ENCODE data around the gene PAN3. TPM values are rescaled to one million over a fixed set of nuclear protein-coding genes. Genes with fewer than 3 reads are reported as not detected.

PAN3 gene
- total RNA-seq, 2 experiments from 2014 or later, result 37.7 to 40.1 TPM

DNA sequence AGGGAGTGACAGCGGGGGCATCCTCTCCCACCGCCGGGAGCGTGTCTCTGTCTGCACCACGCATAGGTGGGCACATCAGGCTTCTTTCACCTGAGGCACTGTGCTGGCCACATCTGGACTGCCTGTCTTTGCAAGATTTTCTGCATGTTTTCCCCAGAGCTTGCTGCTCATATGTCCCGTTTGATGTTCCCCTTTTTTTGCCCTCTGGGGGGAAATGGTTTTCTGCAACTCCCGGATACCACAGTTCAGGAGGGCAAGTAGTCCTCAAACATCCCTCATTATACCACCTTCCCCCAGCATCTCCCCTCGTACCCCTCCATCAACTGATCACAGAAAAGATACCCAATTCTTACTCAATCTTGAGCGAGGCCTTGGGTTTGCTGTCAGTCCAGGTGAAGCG is 168.0 kb downstream of the PAN3 start:
- POLR2A ChIA-PET, result no interaction called here
- CTCF ChIA-PET, result no interaction called here

GRCh38 chr13:28313579-28313978 is 175.2 kb downstream of the PAN3 start:
- Mint-ChIP-seq H3K4me1 (no peaks in the 10 kb centered on the region), H3K4me3 (no peak overlapping the region), H3K36me3 (ENCODE audit: low read depth) (no peaks in the 10 kb centered on the region), H3K27me3 (no peaks in the 10 kb centered on the region), H3K9me3 (no peaks in the 10 kb centered on the region), H3K27ac (no peak overlapping the region)
- DNase-seq, result no peak
- POLR2A ChIA-PET, result no interaction called here
- CTCF ChIA-PET, result interaction anchor here (2.8 kb wide), 1 partner anchor 11 kb away, joined by 15 read pairs; no protein-coding TSS in a partner anchor

More for the DNA sequence above, 168.0 kb downstream of the PAN3 start:
- H3K36me3 Mint-ChIP-seq (ENCODE audit: low read depth), result no peaks in the 10 kb centered on the region
- H3K4me1 Mint-ChIP-seq, result peaks cover 10% of the 10 kb centered on the region
- no peaks in the 10 kb centered on the region for H3K27me3 Mint-ChIP-seq
- no peaks in the 10 kb centered on the region for H3K9me3 Mint-ChIP-seq
- H3K4me3 Mint-ChIP-seq, result no peak overlapping the region
- no peak overlapping the region for H3K27ac Mint-ChIP-seq
- DNase-seq, result no peak

DNA sequence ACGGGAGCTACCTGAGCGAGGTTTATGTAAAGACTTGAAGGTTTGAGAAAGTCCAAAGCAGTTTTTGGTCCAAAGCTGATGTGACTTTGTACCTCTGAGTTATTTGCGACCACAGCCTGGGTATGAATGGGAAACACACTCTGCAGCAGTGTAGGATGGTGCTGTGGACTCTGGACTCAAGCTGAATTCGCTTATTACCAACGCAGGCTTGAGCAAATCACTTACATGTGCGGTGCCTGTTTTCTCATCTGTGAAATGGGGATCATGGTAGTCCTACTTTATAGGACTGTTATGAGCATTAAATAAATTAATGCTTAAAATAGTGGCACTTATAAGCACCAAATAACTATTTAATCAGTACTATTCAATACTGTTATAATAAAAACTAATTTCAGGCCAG is 176.5 kb downstream of the PAN3 start:
- H3K36me3 Mint-ChIP-seq (ENCODE audit: low read depth), result no peaks in the 10 kb centered on the region
- no peak for DNase-seq
- POLR2A ChIA-PET, result interaction anchor here (1.0 kb wide), 1 partner anchor 344 kb away, joined by 3 read pairs; the partner anchor contains the start of gene POMP
- H3K4me1 Mint-ChIP-seq, result no peaks in the 10 kb centered on the region
- no peaks in the 10 kb centered on the region for H3K27me3 Mint-ChIP-seq
- H3K4me3 Mint-ChIP-seq, result no peak overlapping the region
- CTCF ChIA-PET, result interaction anchor here (0.6 to 2.8 kb wide), 2 partner anchors 9 to 147 kb away, joined by 3 to 15 read pairs; no protein-coding TSS in a partner anchor
- H3K9me3 Mint-ChIP-seq, result no peaks in the 10 kb centered on the region
- H3K27ac Mint-ChIP-seq, result no peak overlapping the region

GRCh38 chr13:28316129-28316528 is 177.8 kb downstream of the PAN3 start:
- ChIA-PET POLR2A (no interaction called here), CTCF (interaction anchor here (2.8 kb wide), 1 partner anchor 8 kb away, joined by 15 read pairs; no protein-coding TSS in a partner anchor)
- no peak for DNase-seq
- Mint-ChIP-seq H3K27me3 (no peaks in the 10 kb centered on the region), H3K9me3 (no peaks in the 10 kb centered on the region), H3K36me3 (ENCODE audit: low read depth) (no peaks in the 10 kb centered on the region), H3K4me1 (no peaks in the 10 kb centered on the region), H3K4me3 (no peak overlapping the region), H3K27ac (no peak overlapping the region)

DNA sequence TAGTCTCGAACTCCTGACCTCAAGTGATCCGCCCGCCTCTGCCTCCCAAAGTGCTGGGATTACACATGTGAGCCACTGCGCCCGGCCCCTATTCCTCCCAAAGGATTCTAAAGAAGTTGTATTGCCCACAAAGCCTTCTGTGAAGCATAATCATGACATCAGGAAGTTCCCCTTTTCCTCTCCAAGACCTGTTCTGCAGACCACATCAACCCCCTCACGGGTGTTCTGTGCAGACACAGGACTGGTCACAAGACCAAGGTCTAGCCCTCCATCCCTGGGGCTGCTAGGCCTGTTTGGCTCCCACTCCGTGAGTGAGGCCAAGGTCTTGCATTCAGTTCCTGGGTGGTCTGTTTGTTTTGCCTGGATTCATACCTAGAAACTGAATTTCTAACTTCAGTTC is 178.5 kb downstream of the PAN3 start:
- ChIA-PET POLR2A (no interaction called here), CTCF (no interaction called here)
- H3K4me1 Mint-ChIP-seq, result no peaks in the 10 kb centered on the region

DNA sequence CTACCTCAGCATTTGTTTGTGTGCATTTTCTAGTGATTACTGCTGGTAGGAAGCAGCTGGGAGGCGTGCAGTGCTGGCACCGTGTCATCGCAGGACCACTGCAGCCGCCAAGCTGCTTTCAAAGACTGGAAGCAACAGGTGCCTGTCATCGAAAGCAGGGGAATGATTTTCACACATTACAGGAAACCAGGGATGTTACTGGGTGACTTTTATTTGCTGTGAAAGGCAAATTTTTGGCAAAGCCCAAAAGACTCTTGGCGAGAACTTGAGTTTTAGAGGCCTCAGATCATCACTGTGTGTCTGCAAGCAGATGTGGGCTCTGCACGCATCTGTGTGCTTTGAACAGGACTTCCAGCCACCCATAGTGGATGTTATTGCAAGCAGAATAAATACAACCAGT is 180.2 kb downstream of the PAN3 start:
- no peaks in the 10 kb centered on the region for H3K9me3 Mint-ChIP-seq

More for the DNA sequence above, 178.5 kb downstream of the PAN3 start:
- H3K4me3 Mint-ChIP-seq, result no peak overlapping the region
- no peaks in the 10 kb centered on the region for H3K27me3 Mint-ChIP-seq
- no peak for DNase-seq
- H3K27ac Mint-ChIP-seq, result no peak overlapping the region
- no peaks in the 10 kb centered on the region for H3K9me3 Mint-ChIP-seq
- H3K36me3 Mint-ChIP-seq (ENCODE audit: low read depth), result no peaks in the 10 kb centered on the region

GRCh38 chr13:28319528-28319927 is 181.2 kb downstream of the PAN3 start:
- Mint-ChIP-seq H3K27me3 (no peaks in the 10 kb centered on the region), H3K4me3 (no peak overlapping the region), H3K27ac (no peak overlapping the region), H3K36me3 (ENCODE audit: low read depth) (no peaks in the 10 kb centered on the region), H3K4me1 (no peaks in the 10 kb centered on the region), H3K9me3 (no peaks in the 10 kb centered on the region)
- ChIA-PET CTCF (interaction anchor here (0.7 kb wide), 1 partner anchor 9 kb away, joined by 3 read pairs; no protein-coding TSS in a partner anchor), POLR2A (no interaction called here)
- no peak for DNase-seq

More for the DNA sequence above, 180.2 kb downstream of the PAN3 start:
- ChIA-PET CTCF (no interaction called here), POLR2A (no interaction called here)
- Mint-ChIP-seq H3K27ac (no peak overlapping the region), H3K4me1 (no peaks in the 10 kb centered on the region), H3K36me3 (ENCODE audit: low read depth) (no peaks in the 10 kb centered on the region), H3K27me3 (no peaks in the 10 kb centered on the region), H3K4me3 (no peak overlapping the region)
- no peak for DNase-seq

- Mint-ChIP-seq H3K27ac (no peak overlapping the region), H3K4me3 (no peak overlapping the region), H3K9me3 (no peaks in the 10 kb centered on the region), H3K4me1 (no peaks in the 10 kb centered on the region), H3K36me3 (ENCODE audit: low read depth) (no peaks in the 10 kb centered on the region), H3K27me3 (no peaks in the 10 kb centered on the region)
- ChIA-PET CTCF (interaction anchor here (0.6 to 0.7 kb wide), 2 partner anchors 8 to 477 kb away, joined by 3 read pairs; no protein-coding TSS in a partner anchor), POLR2A (no interaction called here)
- no peak for DNase-seq
Observed at GRCh38 chr13:28320209-28320608, 181.9 kb downstream of the PAN3 start.

DNA sequence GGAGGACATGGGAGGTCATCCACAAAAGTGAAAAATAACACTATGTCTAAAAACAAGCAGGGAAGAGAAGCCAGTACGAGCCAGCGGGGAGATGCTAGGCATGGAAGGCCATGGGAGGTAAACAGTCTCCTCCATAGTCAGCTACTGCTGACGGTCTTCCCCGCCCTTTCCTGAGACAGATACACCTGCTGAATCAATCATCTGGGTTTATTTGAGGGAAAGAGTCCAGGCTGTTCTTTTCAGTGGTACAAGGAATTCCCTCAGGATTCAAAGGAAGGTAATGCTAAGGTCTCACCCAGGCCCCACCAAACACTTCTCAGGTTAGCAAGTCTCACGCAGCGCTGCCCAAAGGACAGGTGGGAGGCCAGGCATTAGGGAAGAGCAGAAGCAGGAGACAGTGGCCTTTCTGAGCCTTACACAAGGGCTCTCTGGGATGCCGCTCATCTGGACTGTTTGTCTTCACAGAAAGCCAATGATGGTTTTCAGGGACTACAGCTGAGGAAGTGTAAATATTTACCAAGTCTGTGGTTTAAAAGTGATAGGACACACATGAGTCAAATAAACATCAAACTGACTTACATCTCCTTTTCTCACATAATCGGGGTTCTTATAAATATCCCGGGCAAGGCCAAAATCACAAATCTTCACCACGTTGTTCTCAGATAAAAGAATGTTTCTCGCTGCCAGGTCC is 182.7 kb downstream of the PAN3 start:
- Mint-ChIP-seq H3K4me3 (no peak overlapping the region), H3K27ac (no peak overlapping the region), H3K4me1 (no peaks in the 10 kb centered on the region), H3K9me3 (no peaks in the 10 kb centered on the region), H3K27me3 (peaks cover 2% of the 10 kb centered on the region), H3K36me3 (ENCODE audit: low read depth) (no peaks in the 10 kb centered on the region)
- DNase-seq, result no peak
- ChIA-PET POLR2A (no interaction called here), CTCF (interaction anchor here (0.6 kb wide), 2 partner anchors 179 to 476 kb away, joined by 3 read pairs; no protein-coding TSS in a partner anchor)

- H3K27ac Mint-ChIP-seq, result no peak overlapping the region
- H3K4me3 Mint-ChIP-seq, result no peak overlapping the region
- H3K9me3 Mint-ChIP-seq, result no peaks in the 10 kb centered on the region
- peaks cover 2% of the 10 kb centered on the region for H3K27me3 Mint-ChIP-seq
- no peak for DNase-seq
- no peaks in the 10 kb centered on the region for H3K4me1 Mint-ChIP-seq
- CTCF ChIA-PET, result interaction anchor here (0.6 kb wide), 1 partner anchor 180 kb away, joined by 3 read pairs; no protein-coding TSS in a partner anchor
- H3K36me3 Mint-ChIP-seq (ENCODE audit: low read depth), result no peaks in the 10 kb centered on the region
- POLR2A ChIA-PET, result no interaction called here
Observed at GRCh38 chr13:28321756-28322155, 183.4 kb downstream of the PAN3 start.

DNA sequence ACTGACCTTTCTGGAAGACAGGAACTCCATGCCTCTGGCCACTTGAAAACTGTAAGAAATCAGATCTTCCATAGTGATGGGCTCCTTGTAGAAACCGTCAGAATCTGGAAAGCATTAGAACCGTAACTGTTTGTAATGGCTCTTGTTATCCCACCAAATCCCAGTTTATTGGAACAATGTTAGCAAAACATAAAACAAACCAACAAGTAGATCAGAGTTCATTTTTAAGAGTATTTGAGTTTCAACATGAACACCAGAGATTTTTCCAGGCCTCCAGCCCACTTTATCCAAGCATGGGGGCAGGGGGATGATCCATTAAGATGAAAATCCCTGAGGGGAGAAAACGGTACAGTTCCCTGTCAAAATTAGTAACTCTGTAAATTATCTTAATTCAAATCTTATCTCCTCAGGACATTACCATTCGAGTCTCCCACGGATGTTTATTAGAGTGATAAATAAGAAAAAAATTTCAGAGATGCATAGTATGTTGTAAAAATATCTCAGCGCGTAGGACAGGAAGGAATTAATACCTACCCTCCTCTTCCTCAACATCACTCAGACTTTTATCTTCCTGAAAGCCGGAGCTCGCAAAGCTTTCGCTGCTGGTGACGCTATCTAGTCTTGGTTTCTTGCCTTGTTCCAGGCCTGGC is 184.0 kb downstream of the PAN3 start:
- H3K27me3 Mint-ChIP-seq, result peaks cover 3% of the 10 kb centered on the region
- H3K27ac Mint-ChIP-seq, result no peak overlapping the region
- no peaks in the 10 kb centered on the region for H3K9me3 Mint-ChIP-seq
- no peak overlapping the region for H3K4me3 Mint-ChIP-seq
- H3K4me1 Mint-ChIP-seq, result no peaks in the 10 kb centered on the region
- no peaks in the 10 kb centered on the region for H3K36me3 Mint-ChIP-seq (ENCODE audit: low read depth)
- ChIA-PET POLR2A (no interaction called here), CTCF (interaction anchor here (1.0 to 1.1 kb wide), 4 partner anchors 38 to 474 kb away, joined by 3 to 5 read pairs (median 4); no protein-coding TSS in a partner anchor)
- no peak for DNase-seq

DNA sequence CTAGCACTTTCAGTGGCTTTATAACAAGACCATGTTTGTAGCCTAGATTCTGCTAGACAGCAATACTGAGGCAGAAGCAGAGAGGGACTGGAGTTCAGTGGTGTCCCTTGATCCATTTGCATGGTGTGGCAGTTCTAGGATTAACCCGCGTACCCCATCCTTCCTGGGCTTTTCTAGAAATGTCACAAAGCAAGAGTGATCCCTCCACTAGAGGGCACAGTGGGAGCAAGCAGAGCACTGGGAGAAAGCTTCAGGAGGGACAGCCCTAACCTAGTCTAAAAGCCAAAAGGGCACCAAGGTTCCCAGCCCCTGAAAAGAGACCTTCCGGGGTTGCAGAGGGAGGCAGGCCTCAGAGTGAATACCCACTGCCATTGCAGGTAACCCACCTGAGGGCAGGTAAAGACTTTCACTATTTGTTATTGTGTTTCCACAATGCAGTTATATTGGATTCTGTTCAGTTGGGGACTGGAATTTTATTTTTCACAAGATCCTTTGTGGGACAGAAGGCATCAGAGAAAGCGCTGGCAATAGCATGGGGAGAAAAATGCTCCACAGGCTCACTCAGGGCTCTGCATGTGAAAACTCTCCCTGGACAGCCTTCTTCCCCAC is 185.9 kb downstream of the PAN3 start:
- no peak overlapping the region for H3K27ac Mint-ChIP-seq
- H3K27me3 Mint-ChIP-seq, result peaks cover 3% of the 10 kb centered on the region
- no peaks in the 10 kb centered on the region for H3K36me3 Mint-ChIP-seq (ENCODE audit: low read depth)
- no peak overlapping the region for H3K4me3 Mint-ChIP-seq
- ChIA-PET POLR2A (interaction anchor here (0.6 kb wide), 1 partner anchor 312 kb away, joined by 3 read pairs; no protein-coding TSS in a partner anchor), CTCF (interaction anchor here (1.0 to 2.9 kb wide), 7 partner anchors 9 to 471 kb away, joined by 3 to 15 read pairs (median 4); partner anchors contain the start of gene POMP)
- no peaks in the 10 kb centered on the region for H3K9me3 Mint-ChIP-seq
- peak; percentile 54 for DNase-seq
- no peaks in the 10 kb centered on the region for H3K4me1 Mint-ChIP-seq

DNA sequence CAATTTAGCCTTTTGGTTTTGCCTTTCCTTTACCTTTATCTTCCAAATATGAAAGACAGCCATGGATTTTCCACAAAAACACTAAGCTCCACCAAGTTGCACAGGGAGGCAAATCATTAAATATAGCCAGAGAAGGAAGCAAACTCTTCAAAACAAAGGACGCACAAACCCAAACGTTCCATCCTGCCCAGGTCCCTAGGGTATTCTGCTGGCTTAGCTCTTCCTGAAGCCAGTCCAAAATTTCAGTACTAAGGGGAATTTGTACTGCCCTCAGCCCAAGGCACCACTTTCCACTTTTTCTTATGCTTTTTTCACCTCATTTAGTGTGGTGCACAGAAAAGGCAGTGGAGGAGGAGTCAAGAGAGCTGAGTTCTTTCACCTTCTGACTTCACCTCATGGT is 186.7 kb downstream of the PAN3 start:
- no peaks in the 10 kb centered on the region for H3K36me3 Mint-ChIP-seq (ENCODE audit: low read depth)
- POLR2A ChIA-PET, result no interaction called here

More for the DNA sequence above, 186.7 kb downstream of the PAN3 start:
- Mint-ChIP-seq H3K4me3 (no peak overlapping the region), H3K27me3 (peaks cover 3% of the 10 kb centered on the region), H3K9me3 (no peaks in the 10 kb centered on the region), H3K27ac (no peak overlapping the region), H3K4me1 (no peaks in the 10 kb centered on the region)
- CTCF ChIA-PET, result interaction anchor here (1.1 to 2.9 kb wide), 5 partner anchors 8 to 472 kb away, joined by 3 to 15 read pairs (median 6); no protein-coding TSS in a partner anchor
- DNase-seq, result no peak

Measured in activated CD4-positive, alpha-beta memory T cell treated with anti-CD3 and anti-CD28 coated beads, Interleukin-2, amount 10 ng/mL, durations not matched to agents 7 days and 5 days (primary cell).